OCI-LY7 (cell line): ENCODE measurements around the gene BTBD2. TPM values are rescaled to one million over a fixed set of nuclear protein-coding genes. Genes with fewer than 3 reads are reported as not detected.

Experiments
- BruUV-seq: library from RNA; stranded (reverse); fragments of 400-500 nt; replicated peaks from 2 replicates; lab custom pipeline; 2021; lab: Mats Ljungman, UMichigan
- CTCF ChIA-PET: fragments of 300-600 bp; sonication (Branson Sonifier 250); formaldehyde crosslinking; loops from one replicate; lab custom pipeline; 2022; ENCODE audit warnings: antibody characterized with exemption; ENCODE audit not compliant: unreplicated experiment; lab: Charles Lee
- POLR2A ChIA-PET: fragments of 300-600 bp; sonication (Branson Sonifier 250); formaldehyde crosslinking; loops from one replicate; lab custom pipeline; 2022; ENCODE audit warnings: antibody characterized with exemption; lab: Charles Lee
- DNase-seq: peaks from one replicate; pipeline ENCODE4 v3.0.0-alpha.2; 2015; ENCODE audit warnings: low spot score
- H2AFZ ChIP-seq: fragments of 200-600 bp; sonication (generic), shearing (Covaris generic); 2 replicates; pipeline ENCODE4 v1.6.1; 2014; ENCODE audit warnings: mild to moderate bottlenecking, antibody characterized with exemption, low read length, moderate library complexity
- H3K27ac ChIP-seq: fragments of 200-600 bp; sonication (generic); 2 replicates; pipeline ENCODE4 v1.5.1; 2014; ENCODE audit warnings: mixed run types, low read depth, mild to moderate bottlenecking, moderate library complexity, low read length, inconsistent platforms; ENCODE audit not compliant: poor library complexity, severe bottlenecking
- H3K36me3 ChIP-seq: fragments of 200-600 bp; sonication (generic); 2 replicates; pipeline ENCODE4 v1.6.1; 2014; ENCODE audit warnings: mild to moderate bottlenecking, antibody characterized with exemption, low read length, moderate library complexity, mixed read lengths; ENCODE audit not compliant: insufficient read depth
- H3K4me1 ChIP-seq: fragments of 200-600 bp; sonication (generic); 2 replicates; pipeline ENCODE4 v1.5.1; 2014; ENCODE audit warnings: mild to moderate bottlenecking, low read length; ENCODE audit not compliant: insufficient read depth, poor library complexity, severe bottlenecking
- H3K4me2 ChIP-seq: fragments of 200-600 bp; sonication (generic); 2 replicates; pipeline ENCODE4 v1.6.1; 2014; ENCODE audit warnings: mild to moderate bottlenecking, low read length
- H3K4me3 ChIP-seq: fragments of 200-600 bp; sonication (generic); 2 replicates; pipeline ENCODE4 v1.5.1; 2014; ENCODE audit warnings: mild to moderate bottlenecking, low read depth, low read length; ENCODE audit not compliant: poor library complexity, severe bottlenecking
- H3K79me2 ChIP-seq: fragments of 200-600 bp; sonication (generic); 2 replicates; pipeline ENCODE4 v1.6.1; 2016; ENCODE audit warnings: low read depth, mild to moderate bottlenecking, low read length, moderate library complexity, mixed read lengths; ENCODE audit not compliant: insufficient read depth
- H3K9me2 ChIP-seq: fragments of 200-600 bp; sonication (generic); 2 replicates; pipeline ENCODE4 v1.6.1; 2016; ENCODE audit warnings: mild to moderate bottlenecking, low read length, mixed read lengths; ENCODE audit not compliant: insufficient read depth
- H3K9me3 ChIP-seq: fragments of 200-600 bp; sonication (generic); 2 replicates; pipeline ENCODE4 v1.6.1; 2014; ENCODE audit warnings: mild to moderate bottlenecking, mixed run types, low read length, mixed read lengths
- H4K20me1 ChIP-seq: fragments of 200-600 bp; sonication (generic); 2 replicates; pipeline ENCODE4 v1.6.1; 2014; ENCODE audit warnings: mild to moderate bottlenecking, antibody characterized with exemption, low read length, moderate library complexity, mixed read lengths; ENCODE audit not compliant: insufficient read depth
- EZH2phosphoT487 ChIP-seq: fragments of 200-600 bp; sonication (generic); IDR thresholded peaks from 2 replicates; pipeline ENCODE4 v1.6.1; 2018; ENCODE audit warnings: low read depth, borderline replicate concordance, mild to moderate bottlenecking, mixed run types, antibody characterized with exemption, low read length, moderate library complexity, mixed read lengths
- intact Hi-C: fragments of 100-400 bp; cut with micrococcal nuclease; formaldehyde crosslinking; loops from one replicate; pipeline ENCODE4 v1.10.0; 2022; ENCODE audit not compliant: unreplicated experiment
- total RNA-seq, 2 experiments: library from RNA; depleted of rRNA in 1 of 2; stranded (reverse); fragments of >200 nt in 1 of 2; shearing (Covaris generic) in 1 of 2; gene quantifications; 2 replicates each; pipeline ENCODE4 v1.2.3, GENCODE V29; 2014 to 2022
- TF ChIP-seq, protein P1 (sequence below): fragments of 200-600 bp; sonication (generic); conservative IDR thresholded peaks from 2 replicates; pipeline ENCODE4 v1.5.1; 2014; ENCODE audit warnings: mild to moderate bottlenecking, antibody characterized with exemption, low read length, moderate library complexity, mixed read lengths

The BTBD2 gene
- total RNA-seq, 2 experiments from 2014 or later, result 53.9 to 91.6 TPM

DNA sequence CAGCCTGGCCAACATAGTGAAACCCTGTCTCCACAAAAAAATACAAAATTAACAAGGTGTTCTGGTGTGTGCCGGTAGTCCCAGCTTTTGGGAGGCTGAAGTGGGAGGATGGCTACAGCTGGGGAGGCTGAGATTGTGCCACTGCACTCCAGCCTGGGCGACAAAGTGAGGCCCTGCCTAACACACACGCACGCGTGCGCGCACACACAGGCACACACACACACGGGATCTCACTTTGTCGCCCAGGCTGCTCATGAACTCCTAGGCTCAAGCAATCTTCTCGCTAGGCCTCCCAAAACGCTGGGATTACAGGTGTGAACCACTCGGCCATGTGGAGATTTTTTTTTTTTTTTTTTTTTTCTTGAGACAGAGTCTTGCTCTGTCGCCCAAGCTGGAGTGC lies 3.2 kb upstream of the BTBD2 start:
- Histone ChIP-seq H3K4me3 (no peak overlapping the region), H3K36me3 (no peaks in the 10 kb centered on the region), H3K9me3 (no peaks in the 10 kb centered on the region), H3K27ac (no peak overlapping the region), H3K79me2 (peaks cover 19% of the 10 kb centered on the region; the same call in 1 of the 2 replicates), H3K9me2 (no peaks in the 10 kb centered on the region), H3K4me2 (no peak overlapping the region), H4K20me1 (no peaks in the 10 kb centered on the region), H2AFZ (no peak overlapping the region), H3K4me1 (peaks cover 20% of the 10 kb centered on the region)
- CTCF ChIA-PET, result no interaction called here
- POLR2A ChIA-PET, result interaction anchor here (0.7 kb wide), 1 partner anchor 32 kb away, joined by 4 read pairs; the partner anchor contains the start of gene MKNK2
- BruUV-seq, result no TSS peak
- intact Hi-C loops, result loop anchor here (1.0 to 5.0 kb wide), 4 partner anchors 50 to 134 kb away; partner anchors contain the start of genes AP3D1, IZUMO4 and MOB3A
- DNase-seq, result no peak
- TF ChIP-seq, protein P1, sequence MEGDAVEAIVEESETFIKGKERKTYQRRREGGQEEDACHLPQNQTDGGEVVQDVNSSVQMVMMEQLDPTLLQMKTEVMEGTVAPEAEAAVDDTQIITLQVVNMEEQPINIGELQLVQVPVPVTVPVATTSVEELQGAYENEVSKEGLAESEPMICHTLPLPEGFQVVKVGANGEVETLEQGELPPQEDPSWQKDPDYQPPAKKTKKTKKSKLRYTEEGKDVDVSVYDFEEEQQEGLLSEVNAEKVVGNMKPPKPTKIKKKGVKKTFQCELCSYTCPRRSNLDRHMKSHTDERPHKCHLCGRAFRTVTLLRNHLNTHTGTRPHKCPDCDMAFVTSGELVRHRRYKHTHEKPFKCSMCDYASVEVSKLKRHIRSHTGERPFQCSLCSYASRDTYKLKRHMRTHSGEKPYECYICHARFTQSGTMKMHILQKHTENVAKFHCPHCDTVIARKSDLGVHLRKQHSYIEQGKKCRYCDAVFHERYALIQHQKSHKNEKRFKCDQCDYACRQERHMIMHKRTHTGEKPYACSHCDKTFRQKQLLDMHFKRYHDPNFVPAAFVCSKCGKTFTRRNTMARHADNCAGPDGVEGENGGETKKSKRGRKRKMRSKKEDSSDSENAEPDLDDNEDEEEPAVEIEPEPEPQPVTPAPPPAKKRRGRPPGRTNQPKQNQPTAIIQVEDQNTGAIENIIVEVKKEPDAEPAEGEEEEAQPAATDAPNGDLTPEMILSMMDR, result no peak
- TF ChIP-seq EZH2phosphoT487, result no peak

DNA sequence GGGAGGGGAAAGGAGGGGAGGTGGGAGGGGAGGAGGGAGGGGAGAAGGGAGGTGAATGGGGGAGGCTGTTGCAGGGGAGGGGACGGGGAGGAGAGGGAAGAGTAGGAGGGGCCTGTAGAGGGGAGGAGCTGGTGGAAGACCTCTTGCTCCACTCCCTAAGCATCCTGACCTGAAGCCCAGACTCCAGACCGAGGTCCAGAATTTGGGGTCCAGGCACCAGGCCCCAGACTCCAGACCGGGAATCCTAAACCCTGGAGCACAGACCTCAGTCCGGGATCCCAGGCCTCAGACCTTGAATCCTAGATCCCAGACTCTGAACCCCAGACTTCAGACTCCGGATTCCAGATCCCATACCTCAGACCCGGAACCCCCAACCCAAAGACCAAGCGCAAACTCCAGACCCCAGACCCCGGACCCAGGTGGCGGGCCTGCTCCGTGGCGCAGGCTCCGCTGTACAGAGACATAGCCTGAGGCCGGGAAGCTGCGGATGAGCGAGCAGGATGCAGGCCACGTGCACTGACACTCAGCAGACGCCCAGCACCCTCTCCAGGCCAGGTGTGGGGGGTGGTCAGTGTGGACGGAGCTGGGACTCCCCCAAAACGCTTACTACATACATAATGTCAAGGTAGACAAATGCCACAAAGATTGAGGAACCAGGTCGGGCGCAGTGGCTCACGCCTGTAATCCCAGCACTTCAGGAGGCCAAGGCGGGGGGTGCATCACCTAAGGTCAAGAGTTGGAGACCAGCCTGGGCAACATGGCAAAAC lies 710 bp upstream of the BTBD2 start:
- POLR2A ChIA-PET, result interaction anchor here (1.3 kb wide), 1 partner anchor 19 kb away, joined by 7 read pairs; no protein-coding TSS in a partner anchor
- peak overlapping the region; percentile 70 for H3K4me3 ChIP-seq
- no peaks in the 10 kb centered on the region for H3K9me3 ChIP-seq
- peak overlapping the region; percentile 51 for H3K27ac ChIP-seq
- no peaks in the 10 kb centered on the region for H3K9me2 ChIP-seq
- CTCF ChIA-PET, result no interaction called here
- H3K36me3 ChIP-seq, result peaks cover 18% of the 10 kb centered on the region
- peak; percentile 82 for DNase-seq
- H3K4me1 ChIP-seq, result peaks cover 20% of the 10 kb centered on the region
- intact Hi-C loops, result loop anchor here (5.0 kb wide), 2 partner anchors 119 to 136 kb away; partner anchors contain the start of gene AP3D1
- H2AFZ ChIP-seq, result peak overlapping the region; percentile 79; the same call in 1 of the 2 replicates
- H3K79me2 ChIP-seq, result peaks cover 19% of the 10 kb centered on the region; the same call in 1 of the 2 replicates
- peak overlapping the region; percentile 77 for H3K4me2 ChIP-seq
- TF ChIP-seq, protein P1, result no peak
- no peak for TF ChIP-seq EZH2phosphoT487
- H4K20me1 ChIP-seq, result no peaks in the 10 kb centered on the region
- BruUV-seq, result no TSS peak
